Measurements from ENCODE around the gene PRKAR2B.
A peak's percentile ranks its signal among the peaks of the same experiment; 100 is the strongest.
"Not testable (repeated sequence)": the region's sequence is repeated elsewhere in the genome, so short reads cannot be mapped to it uniquely, and the experiment has no call there.

Gene PRKAR2B

GRCh38 chr7:107128217-107128616, 83.7 kb downstream of the PRKAR2B start:
- no peak for DNase-seq (ENCODE audit: low read depth)
- H3K4me3 ChIP-seq (ENCODE audit: low read depth, low read length): no peak overlapping the region
- TF ChIP-seq CTCF (IDR thresholded peaks at IDR 0.05; ENCODE audit: insufficient read depth, low read depth, low read length, missing control alignments): no peak

GRCh38 chr7:107128748-107129147, 84.2 kb downstream of the PRKAR2B start:
- no peak for DNase-seq (ENCODE audit: low read depth)
- no peak overlapping the region for H3K4me3 ChIP-seq (ENCODE audit: low read depth, low read length)
- no peak for TF ChIP-seq CTCF (IDR thresholded peaks at IDR 0.05; ENCODE audit: insufficient read depth, low read depth, low read length, missing control alignments)

DNA sequence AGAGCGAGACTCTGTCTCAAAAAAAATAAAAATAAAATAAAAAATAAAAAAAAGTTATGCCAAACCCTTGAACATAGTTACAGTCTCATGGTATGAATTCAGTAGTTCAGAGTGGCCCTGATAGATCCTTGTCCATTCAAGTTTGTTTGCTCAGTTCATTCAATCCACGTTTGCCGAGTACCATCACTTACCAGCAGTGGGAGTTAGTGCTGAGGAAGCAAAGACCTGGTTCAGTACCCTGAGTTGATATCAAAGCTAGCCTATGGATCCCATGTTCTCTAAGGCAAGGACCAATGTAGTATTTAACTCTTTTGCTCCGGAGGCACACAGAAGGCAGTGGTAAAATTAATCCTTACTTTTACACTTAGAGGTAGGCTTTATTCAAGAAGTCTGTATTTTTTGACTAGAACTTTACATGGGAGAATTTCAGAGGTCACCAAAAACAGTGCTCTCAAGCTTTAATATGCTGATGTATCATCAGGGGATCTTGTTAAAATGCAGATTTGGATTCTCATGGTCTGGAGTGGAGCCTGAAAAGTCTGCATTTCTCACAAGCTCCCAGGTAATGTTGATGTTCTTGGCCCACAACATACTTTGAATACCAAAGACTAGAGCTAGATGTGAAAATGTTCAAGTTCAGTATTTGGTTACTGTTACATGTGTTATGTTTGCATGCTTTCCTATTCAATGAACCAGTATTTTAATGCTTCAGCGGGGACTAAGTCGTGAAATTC, 86.1 kb downstream of the PRKAR2B start:
- no peak for DNase-seq (ENCODE audit: low read depth)
- no peak overlapping the region for H3K4me3 ChIP-seq (ENCODE audit: low read depth, low read length)
- peak; percentile 9 for TF ChIP-seq CTCF (IDR thresholded peaks at IDR 0.05; ENCODE audit: insufficient read depth, low read depth, low read length, missing control alignments)

GRCh38 chr7:107133396-107133795, 88.9 kb downstream of the PRKAR2B start:
- no peak overlapping the region for H3K4me3 ChIP-seq (ENCODE audit: low read depth, low read length)
- no peak for DNase-seq (ENCODE audit: low read depth)
- no peak for TF ChIP-seq CTCF (IDR thresholded peaks at IDR 0.05; ENCODE audit: insufficient read depth, low read depth, low read length, missing control alignments)

DNA sequence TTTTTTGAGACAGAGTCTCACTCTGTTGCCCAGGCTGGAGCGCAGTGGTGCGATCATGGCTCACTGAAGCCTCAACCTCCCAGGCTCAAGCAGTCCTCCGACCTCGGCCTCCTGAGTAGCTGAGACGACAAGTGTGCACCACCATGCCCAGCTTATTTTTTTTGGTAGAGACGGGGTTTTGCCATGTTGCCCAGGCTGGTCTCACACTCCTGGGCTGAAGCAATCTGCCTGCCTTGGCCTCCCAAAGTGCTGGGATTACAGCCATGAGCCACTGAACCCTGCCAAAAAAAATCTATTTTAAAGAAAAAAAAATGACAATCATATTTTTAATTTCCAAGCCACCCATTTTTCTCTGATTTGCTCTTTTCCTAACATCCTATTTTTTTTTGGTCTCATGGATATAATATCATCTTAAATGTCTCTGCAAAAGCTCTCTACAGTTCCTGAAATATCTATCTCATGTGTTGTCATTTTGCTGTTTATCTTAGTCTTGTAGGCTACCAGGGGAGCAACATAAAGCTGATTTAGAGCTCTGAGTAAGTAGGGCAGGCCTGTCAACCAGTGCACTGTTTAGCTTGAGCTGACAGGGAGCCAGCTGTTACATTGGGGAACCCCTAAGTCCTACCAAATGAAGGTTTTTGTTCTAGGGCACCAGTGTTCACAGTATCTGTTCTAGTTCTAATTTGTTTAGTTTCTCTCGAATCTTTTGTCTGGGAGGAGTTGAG, 94.4 kb downstream of the PRKAR2B start:
- no peak for DNase-seq (ENCODE audit: low read depth)
- H3K4me3 ChIP-seq (ENCODE audit: low read depth, low read length): no peak overlapping the region
- TF ChIP-seq CTCF (IDR thresholded peaks at IDR 0.05; ENCODE audit: insufficient read depth, low read depth, low read length, missing control alignments): no peak

DNA sequence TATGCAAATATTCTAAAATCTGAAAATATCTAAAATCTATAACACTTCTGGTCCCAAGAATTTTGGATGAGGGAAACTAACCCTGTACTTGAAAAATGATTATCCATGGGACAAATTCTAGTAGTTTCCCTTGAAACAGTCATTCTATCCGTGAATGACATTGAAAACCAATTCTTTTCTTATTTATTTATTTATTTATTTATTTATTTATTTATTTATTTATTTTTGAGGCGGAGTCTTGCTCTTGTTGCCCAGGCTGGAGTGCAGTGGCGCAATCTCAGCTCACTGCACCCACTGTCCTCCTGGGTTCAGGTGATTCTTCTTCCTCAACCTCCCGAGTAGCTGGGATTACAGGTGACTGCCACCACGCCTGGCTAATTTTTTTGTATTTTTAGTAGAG, 99.4 kb downstream of the PRKAR2B start:
- not testable (repeated sequence) for H3K4me3 ChIP-seq (ENCODE audit: low read depth, low read length); DNase-seq (ENCODE audit: low read depth)

- no peak overlapping the region for H3K4me3 ChIP-seq (ENCODE audit: low read depth, low read length)
- no peak for DNase-seq (ENCODE audit: low read depth)
- TF ChIP-seq CTCF (IDR thresholded peaks at IDR 0.05; ENCODE audit: insufficient read depth, low read depth, low read length, missing control alignments): no peak
Observed at GRCh38 chr7:107145067-107145838, 100.7 kb downstream of the PRKAR2B start.
